Activated CD8-positive, alpha-beta memory T cell treated with anti-CD3 and anti-CD28 coated beads for 24 hours (primary cell): Measurements from ENCODE around the gene SNX25.
"Not testable (repeated sequence)": the region's sequence is repeated elsewhere in the genome, so short reads cannot be mapped to it uniquely, and the experiment has no call there.

Experiments used
- DNase-seq: peaks from one replicate; pipeline ENCODE4 v3.0.0-alpha.2; 2020

Gene SNX25

DNA sequence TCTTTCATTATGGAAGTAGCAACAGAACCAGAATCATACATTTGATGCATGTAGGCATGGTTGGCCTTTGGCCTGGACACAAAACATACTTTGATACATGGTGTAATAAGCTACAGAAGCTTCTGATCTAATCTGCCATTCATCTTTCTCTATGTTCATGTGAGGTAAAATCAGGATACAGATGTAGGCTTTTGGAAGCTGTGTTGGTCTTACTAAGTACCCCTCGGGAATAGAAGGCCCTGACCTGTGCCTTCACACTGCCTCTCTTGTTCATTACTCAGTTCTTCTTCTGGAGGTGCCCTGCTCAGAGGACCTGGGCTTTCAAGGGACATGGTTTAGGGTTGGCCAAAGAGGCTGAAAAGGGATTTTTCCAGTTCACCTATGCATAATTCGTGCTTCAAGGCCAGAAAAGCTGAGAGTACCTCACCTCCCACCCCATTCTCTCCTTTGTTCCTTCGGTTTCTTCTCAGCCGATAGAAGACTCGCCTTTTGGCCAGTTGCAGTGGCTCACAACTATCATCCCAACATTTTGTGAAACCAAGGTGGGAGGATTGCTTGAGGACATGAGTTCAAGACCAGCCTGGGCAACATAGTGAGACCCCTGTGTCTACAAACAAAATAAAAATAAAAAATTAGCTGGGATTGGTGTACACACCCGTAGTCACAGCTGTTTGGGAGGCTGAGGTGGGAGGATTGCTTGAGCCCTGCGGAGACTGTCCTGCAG is 25.9 kb downstream of the SNX25 start:
- DNase-seq: no peak

DNA sequence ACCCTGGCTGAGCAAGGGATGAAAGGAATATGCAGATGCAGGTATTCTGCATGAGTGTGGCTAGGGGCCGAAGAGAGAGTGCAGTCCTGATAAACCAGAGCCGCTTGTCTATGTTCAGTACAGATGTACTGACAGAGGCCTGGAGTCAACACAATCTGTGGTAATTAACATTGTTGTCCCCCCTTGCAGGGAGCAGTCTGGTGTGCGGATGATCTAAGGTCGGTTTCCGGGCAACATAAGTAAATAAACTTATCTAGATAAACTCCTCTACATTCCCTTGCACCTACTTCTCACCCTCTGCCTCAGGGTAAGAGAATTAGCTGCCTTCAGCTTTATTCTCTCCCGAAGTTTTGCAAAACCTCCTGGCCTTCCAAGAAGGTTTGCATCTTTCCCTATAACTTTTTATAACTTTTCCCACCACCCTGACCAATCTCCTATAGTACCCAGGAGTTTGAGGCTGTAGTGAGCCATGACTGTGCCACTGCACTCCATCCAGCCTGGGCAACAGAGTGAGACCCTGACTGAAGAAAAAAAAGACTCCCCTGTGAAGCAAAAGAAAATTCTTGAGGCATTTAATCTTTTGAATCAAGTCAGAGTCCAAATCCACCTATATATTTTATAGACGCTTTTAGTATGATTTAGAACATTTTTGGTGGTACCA is 26.6 kb downstream of the SNX25 start:
- no peak for DNase-seq

DNA sequence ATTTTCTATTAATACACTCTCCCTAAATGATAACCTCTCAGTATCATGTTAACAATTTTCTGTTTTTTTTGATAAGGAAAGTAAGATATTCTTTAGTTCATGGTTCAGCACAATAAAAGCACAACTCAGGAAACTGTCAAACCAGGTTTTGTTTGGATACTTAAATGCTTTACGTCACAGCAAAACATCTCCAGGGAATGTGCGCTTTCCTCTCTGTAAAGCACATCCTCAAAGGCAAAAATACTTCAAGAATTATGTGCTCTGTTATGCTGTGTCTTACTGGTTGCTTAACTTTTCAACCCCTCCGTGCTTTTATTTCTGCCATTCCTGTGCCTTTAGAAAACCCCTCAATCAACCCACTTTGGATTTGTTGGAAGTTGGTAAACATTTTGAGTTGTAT is 27.8 kb downstream of the SNX25 start:
- no peak for DNase-seq

DNA sequence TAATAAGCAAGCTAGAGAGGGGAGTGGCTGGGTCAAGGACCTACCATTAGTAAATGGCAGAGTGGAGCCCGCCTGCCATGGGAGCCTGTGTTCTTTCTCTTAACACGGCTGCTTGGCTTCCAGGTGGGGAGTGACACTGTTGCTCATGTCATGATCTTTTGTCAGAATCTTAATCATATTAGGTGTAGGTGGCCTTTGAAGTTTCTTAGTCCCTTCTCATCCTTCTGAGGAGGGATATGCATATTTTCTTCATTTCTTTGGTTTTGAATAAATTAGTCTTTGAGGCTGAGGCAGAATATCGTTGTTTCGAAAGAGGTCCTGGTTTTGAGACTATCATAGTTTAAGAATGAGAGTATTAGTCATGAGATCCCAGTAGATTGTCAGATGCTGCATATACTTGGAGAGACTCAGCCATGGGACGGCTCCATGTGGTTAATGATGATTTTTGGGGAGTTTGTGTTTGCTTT is 28.9 kb downstream of the SNX25 start:
- DNase-seq: no peak

DNA sequence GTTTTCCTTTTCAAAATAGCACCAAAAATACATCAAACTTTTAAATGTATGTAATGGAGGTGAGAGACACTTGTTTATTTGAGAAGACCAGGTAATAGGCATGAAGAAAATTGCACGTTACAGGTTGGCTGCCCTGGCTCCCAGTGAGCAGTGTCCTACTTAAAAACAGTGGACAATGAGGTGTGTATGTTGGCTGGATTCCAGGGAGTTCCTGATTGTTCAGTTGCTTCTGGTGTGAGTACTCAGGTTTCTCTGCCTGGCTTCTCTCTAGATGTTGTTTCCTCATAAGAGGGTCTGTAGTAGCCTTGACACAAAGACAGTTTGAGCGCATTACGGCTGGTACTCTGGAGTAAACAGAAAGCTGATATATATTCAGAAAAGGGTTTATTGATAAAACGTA is 29.4 kb downstream of the SNX25 start:
- DNase-seq: no peak

DNA sequence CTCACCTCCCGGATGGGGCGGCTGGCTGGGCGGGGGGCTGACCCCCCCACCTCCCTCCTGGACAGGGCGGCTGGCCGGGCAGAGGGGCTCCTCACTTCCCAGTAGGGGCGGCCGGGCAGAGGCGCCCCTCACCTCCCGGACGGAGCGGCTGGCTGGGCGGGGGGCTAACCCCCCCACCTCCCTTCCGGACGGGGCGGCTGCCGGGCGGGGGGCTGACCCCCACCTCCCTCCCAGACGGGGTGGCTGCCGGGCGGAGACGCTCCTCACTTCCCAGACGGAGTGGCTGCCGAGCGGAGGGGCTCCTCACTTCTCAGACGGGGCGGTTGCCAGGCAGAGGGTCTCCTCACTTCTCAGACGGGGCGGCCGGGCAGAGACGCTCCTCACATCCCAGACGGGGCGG is 31.1 kb downstream of the SNX25 start:
- DNase-seq: not testable (repeated sequence)

DNA sequence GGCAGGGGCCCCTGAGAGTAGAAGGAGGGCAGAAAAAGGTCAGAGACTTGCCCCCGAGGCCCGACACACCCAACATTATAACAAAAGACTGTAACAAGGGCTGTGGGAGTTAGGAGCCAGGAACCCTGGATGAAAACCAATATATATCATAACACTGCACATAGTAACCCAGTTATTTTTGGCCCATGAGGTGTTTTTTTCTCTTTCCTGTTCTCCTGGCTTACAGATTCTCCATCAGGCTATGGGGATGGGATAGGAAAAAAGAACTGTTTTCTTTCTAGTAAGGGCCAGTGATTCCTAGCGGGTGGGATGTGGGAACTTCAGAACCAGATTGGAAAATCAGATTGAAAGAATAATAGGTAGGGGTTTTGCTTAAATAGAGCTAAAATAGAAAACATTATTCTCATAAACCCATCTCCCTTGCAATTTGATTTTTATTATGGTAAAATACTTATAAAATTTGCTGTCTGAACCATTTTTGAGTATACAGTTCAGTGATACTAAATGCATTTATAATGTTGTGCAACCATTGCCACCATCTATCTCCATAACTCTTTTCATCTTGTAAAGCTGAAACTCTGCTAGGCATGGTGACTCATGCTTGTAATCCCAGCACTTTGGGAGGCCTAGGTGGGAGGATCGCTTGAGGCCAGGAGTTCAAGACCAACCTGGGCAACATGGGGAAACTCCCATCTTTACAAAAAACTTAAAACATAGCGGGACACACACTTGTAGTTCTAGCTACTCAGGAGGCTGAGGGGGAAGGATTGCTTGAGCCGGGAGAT is 33.5 kb downstream of the SNX25 start:
- DNase-seq: no peak

DNA sequence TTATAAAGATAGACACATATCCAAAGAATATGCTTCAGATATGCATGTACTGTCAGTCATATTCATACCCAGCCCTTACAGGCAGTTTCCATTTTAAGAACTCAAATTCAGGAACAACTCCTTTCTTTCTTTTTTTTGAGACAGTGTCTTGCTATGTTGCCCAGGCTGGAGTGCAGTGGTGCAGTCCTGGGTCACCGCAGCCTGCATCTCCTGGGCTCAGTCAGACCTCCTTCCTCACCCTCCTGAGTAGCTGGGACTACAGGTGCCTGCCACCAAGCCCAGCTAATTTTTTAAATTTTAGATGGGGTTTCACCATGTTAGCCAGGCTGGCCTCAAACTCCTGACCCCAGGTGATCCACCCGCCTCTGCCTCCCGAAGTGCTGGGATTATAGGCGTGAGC is 34.5 kb downstream of the SNX25 start:
- DNase-seq: no peak

DNA sequence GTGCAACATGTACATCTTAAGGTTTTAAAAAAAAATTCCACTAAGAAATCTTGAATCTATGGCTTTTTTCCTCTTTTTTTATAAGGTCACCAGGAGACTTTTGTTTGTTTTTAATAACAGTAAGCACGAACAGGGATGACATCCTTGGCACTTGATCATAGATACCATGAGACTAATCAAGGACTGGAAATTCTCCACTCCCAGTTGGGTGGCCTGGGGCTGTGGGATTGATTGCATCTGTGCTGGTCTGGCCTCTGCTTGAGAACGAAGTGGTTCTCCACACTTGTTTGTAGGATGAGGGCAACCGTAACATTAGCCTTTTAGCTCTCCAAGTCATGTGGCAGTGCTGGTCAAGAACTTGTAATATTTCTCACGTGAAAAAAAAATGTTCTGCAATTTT is 35.4 kb downstream of the SNX25 start:
- DNase-seq: no peak

DNA sequence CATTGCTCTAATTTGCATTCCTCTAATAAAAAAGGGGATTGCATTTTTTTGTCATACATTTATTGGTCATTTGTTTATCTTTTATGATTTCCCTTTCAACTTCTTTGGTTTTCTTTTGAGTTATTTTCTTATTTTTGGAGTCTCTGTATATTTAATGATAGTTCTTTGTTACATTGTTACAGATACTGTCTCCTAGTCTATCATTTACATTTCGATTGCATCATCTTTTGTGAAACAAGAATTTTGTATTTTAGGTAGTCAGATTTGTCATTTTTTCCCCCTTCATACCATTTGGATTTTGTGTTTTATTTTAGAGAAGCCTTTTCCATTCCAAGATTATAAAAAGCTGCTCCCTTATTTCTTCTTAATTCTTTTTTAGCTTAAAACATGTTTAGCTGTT is 37.1 kb downstream of the SNX25 start:
- DNase-seq: no peak

DNA sequence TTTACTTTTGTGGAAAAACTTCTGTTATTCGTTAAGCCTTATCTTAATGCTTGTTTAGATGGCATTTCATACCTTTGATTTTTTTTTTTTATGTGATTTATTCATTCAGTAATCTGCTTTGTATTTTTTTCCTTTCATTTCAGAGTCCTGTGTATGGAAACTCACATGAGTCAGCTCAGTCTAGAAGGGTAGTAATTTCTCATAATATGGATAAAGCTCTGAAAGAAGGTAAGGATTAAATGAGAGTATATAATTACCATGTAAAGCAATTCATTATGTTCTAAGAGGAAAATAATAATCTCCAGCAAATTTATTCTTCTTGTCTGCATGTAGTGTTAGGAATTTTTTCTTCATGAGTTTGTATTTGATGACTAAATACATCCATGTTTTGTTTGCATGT is 37.8 kb downstream of the SNX25 start:
- no peak for DNase-seq

DNA sequence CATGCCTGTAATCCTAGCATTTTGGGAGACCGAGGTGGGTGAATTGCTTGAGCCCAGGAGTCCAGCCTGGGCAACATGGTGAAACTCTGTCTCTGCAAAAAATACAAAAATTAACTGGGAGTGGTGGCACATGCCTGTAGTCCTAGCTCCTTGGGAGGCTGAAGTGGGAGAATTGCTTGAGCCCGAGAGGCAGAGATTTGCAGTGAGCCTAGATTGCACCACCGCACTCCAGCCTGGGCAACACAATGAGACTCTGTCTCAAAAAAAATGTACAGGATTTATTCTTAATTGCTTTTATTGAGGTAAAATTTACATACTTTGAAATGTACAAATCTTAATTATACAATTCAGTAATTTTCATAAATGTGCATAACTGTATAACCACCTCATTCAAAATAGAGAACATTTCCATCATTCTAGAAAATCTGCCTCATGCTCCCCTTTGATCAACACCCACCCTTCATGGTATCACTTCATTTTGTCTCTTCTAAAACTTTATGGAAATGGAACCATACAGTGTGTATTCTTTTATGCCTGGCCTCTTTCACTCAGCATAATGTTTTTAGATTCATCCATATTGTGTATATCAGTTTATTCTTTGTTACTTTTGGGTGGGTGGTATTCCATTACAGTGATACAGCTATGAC is 39.1 kb downstream of the SNX25 start:
- no peak for DNase-seq

DNA sequence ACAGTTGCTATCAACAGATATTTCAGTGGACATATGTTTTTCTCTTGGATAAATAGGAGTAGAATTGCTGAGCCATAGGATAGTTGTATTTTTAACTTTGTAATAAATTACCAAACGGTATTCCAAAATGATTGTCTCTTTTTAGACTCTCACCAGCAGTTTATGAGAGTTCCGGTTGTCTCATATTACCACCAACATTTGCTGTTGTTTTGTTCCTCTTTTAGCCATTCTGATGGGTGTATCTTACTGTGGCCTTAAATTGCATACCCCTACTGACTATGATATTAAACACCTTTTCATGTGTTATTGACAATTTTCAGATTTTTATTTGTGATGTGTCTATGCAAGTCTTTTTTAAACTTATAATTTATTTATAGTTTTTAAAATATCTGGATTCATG is 39.7 kb downstream of the SNX25 start:
- no peak for DNase-seq

DNA sequence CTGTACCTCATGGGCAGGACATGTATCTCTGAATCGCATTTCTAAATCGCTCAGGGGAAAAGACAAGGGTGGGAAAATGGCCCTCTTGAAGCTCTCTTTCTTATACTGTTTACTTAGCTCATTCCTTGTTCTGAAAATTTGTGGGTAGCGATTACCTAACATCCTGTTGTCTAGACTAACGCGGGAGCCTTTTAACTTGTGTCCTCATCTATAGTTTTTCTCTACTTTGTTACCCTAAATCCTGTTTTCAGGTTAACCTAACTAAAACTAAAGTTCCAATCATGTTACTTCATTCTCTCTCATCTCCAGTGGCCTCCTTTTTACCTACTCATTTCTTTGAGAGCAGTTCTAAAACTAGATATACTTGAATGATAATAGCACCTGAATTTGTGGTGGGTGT is 45.0 kb downstream of the SNX25 start:
- DNase-seq: no peak

DNA sequence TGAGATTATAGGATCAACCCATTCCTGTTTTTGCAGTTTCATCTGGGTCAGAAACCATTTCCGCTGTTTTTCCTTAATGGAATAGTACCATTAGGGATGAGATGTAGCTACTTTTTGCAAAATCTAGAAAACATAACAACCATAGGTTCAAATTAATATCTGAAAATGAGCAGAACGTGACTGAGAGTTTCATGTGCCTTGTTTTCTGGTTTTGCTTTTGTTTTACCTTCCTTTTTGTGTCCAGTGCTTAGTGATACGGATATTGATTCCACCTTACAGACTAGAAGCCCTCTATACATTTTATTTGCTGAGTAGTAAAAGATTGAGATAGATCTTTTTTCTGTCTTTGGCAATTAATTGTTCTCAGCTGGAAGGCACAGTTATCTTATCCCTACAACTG is 46.5 kb downstream of the SNX25 start:
- DNase-seq: no peak

DNA sequence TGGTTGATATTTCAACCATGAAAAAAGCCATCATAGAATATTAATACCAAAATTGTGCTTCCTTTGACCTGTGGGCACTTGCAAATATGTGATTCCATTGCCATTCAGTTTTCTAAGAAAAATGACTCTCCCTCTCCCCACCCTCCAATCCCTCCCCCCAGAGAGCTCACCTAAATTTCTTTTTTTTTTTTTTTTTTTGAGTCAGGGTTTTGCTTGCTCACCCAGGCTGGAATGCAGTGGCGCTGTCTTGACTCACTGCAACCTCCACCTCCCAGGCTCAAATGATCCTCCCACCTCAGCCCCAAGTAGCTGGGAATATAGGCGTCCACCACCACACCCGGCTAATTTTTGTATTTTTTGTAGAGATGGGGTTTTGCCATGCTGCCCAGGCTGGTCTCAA is 47.0 kb downstream of the SNX25 start:
- DNase-seq: no peak

DNA sequence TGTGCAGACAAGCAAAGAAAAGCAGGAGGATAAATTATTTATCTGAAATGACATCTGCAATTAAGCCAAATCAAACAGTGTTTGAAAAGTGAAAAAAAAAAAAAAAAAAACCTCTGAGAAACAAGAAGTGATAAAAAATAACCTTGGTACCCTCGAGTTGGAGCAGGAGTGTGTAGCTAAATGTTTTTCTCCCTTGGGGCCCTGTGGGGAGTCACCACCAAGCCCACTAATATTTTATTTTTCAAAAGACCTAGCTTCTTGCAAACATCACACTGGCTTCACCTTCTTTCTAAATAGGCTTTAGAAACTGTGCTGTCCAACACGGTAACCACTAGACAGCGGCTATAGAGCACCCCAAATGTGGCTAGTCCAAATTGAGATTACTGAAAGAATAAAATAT is 47.7 kb downstream of the SNX25 start:
- DNase-seq: no peak

DNA sequence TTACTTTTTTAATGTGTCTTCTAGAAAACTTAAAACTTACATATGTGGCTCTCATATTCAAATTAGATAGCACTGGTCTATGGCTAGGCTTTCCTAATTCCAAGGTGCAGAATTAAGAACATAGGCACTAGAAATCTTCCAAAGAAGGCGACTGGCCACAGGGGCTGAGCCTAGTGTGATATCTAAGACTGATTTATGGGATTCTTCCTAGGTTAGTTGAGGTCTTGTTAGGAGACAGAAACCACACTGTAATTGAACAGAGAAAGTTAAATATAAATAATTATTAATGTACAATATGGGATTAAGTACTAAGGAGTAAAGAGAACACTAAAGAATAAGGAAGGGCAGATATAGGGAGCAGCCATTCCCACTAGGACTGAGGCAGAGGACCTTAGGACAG is 48.3 kb downstream of the SNX25 start:
- DNase-seq: no peak

DNA sequence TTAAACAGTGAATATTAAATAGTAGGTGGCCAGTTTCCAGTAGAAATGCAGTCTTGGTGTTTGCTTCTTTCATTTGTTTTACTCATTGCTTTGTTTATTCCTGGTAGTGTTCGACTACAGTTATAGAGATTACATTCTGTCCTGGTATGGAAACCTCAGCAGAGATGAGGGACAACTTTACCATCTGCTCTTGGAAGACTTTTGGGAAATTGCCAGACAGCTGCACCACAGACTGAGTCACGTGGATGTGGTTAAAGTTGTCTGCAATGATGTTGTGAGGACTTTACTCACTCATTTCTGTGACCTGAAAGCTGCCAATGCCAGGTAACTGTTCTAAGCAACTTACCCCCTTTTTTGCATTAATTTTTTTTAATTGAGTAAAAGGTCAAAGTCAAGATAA is 49.3 kb downstream of the SNX25 start:
- DNase-seq: not testable (repeated sequence)

DNA sequence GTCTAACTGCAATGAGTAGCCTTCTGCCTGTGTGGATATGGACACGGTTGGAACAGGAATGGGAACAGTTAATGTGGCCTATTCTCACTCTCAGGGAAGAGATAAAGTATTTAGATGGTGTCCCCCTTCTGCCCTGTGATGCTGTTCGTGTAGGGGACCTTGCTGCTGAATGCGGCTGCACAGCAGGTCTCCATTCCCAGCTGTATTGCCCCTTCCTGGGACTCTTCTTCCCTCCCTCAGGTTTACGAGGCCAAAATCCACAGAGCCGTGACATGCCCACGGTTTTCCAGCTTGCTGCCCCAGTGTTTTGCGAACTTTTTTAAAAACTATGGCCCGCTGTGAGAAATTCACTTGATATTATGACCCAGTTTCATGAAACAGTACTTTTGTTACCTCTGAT is 50.3 kb downstream of the SNX25 start:
- no peak for DNase-seq

DNA sequence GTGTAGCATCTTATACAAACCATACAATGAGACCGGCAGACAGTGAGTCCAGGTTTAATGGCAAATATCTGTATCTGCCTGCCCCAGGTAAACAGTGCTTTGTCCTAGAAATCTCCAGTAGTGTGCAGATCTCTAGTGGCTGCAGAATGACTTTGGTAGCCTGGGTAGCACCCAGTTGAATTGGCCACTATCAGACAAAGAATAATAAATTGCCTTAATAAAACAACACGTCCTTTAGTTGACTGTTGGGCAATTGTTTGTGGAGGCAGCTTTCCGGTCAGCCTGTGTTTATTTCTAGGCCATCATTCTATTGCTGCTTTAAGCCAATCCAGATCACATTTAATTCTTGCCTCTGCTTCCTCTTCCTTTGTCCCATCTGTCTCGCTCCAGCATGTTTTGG is 52.5 kb downstream of the SNX25 start:
- DNase-seq: no peak

DNA sequence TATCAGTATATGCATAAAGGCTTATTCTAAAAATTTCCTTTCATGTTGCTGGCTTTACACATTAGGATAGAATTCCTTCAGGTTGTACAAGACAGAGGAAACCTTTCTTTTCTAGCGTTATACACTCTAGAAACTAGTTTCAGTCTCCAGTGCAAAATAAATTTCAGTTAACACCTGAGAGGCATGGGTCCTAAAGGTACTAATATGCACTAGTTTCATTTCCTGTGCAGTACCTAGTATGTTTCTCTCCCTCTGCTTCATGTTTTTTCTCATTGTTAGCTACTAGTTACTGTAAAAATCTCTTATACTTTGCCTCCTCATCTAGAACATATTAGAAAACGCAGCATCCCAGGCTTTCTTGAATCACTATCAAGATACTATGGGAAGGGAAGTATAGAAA is 54.0 kb downstream of the SNX25 start:
- DNase-seq: no peak

DNA sequence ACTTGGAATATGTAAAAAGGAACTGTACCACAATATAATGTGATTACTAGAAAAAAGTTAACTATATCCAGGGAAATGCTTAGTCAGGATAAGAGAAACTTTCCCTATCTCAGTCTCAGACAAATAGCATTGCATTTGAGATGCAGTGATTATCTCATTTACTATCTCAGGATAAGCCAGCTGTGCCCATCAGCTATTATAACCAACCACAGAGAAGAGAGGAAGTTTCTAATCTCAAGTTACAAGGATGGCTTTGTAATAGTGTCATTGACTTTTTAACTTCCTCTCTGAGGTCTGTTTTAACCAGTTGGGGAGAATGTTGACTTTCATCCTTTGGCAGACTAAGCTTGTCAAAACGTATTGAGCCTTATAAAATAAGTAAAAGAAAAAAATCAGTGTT is 56.5 kb downstream of the SNX25 start:
- DNase-seq: no peak

DNA sequence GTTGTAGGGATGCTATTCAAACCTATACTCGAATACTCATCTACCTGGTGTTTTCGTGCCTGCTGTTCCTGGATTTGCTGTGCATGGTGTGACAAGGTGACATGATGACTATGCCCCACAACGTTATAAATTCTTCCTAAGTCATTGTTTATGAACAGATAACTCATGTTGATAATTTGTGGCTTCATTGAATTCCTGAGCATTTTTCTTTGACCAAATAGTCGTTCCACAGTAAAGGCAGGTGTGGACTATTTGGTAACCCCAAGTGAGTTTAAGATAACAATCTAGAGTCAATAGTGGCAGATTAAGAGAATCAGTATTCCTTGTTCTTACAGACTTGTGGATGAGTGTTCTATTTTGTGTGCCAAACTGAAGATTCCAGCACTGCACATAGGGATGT is 59.9 kb downstream of the SNX25 start:
- no peak for DNase-seq
